ENCODE data around the gene SERPINB6. TPM values are rescaled to one million over a fixed set of nuclear protein-coding genes. Genes with fewer than 3 reads are reported as not detected.
A peak's percentile ranks its signal among the peaks of the same experiment; 100 is the strongest.
"Not testable (repeated sequence)": the region's sequence is repeated elsewhere in the genome, so short reads cannot be mapped to it uniquely, and the experiment has no call there.

The SERPINB6 gene
- total RNA-seq, 1 donor from 2014 or later, result 14.3 TPM

GRCh38 chr6:3001146-3001772, 29.9 kb upstream of the SERPINB6 start:
- FAIRE-seq, result no peak

GRCh38 chr6:2999618-3000557, 28.5 kb upstream of the SERPINB6 start, which contains the start of gene NQO2:
TSS of gene NQO2 (plus strand) at chr6:2999894. CDS start at chr6:3006553, 6,659 bp downstream.
- peak; percentile 95 to 97 for DNase-seq (ENCODE audit: low spot score in 2 of 2)
- FAIRE-seq, result no peak

More at GRCh38 chr6:3001146-3001772, 29.9 kb upstream of the SERPINB6 start:
- DNase-seq (ENCODE audit: low spot score in 2 of 2), result no peak

GRCh38 chr6:2998998-2999617, 27.7 kb upstream of the SERPINB6 start:
- DNase-seq (ENCODE audit: low spot score in 2 of 2) (peak in 1 of 2 donors; percentile 45), FAIRE-seq (no peak)

- not testable (repeated sequence) for DNase-seq (ENCODE audit: low spot score in 2 of 2)
Observed at GRCh38 chr6:2998249-2998997, 27.1 kb upstream of the SERPINB6 start.

GRCh38 chr6:2993755-2994317, 22.5 kb upstream of the SERPINB6 start:
- FAIRE-seq, result no peak
- DNase-seq (ENCODE audit: low spot score in 2 of 2), result no peak

More at GRCh38 chr6:2998249-2998997, 27.1 kb upstream of the SERPINB6 start:
- peak; percentile 71 for FAIRE-seq

- FAIRE-seq (no peak), DNase-seq (ENCODE audit: low spot score in 2 of 2) (no peak)
Observed at GRCh38 chr6:2992330-2992979, 21.1 kb upstream of the SERPINB6 start.

- DNase-seq (ENCODE audit: low spot score in 2 of 2), result no peak
- FAIRE-seq, result no peak
Observed at GRCh38 chr6:2990932-2991506, 19.7 kb upstream of the SERPINB6 start.

- FAIRE-seq (no peak), DNase-seq (ENCODE audit: low spot score in 2 of 2) (no peak)
Observed at GRCh38 chr6:2990248-2990931, 19.0 kb upstream of the SERPINB6 start.

GRCh38 chr6:2989332-2990247, 18.2 kb upstream of the SERPINB6 start:
- no peak for FAIRE-seq
- DNase-seq (ENCODE audit: low spot score in 2 of 2), result peak; percentile 53 to 77

- FAIRE-seq (no peak), DNase-seq (ENCODE audit: low spot score in 2 of 2) (peak; percentile 71 to 80)
Observed at GRCh38 chr6:2988426-2989331, 17.3 kb upstream of the SERPINB6 start.

GRCh38 chr6:2988094-2988425, 16.7 kb upstream of the SERPINB6 start:
- DNase-seq (ENCODE audit: low spot score in 2 of 2) (no peak), FAIRE-seq (no peak)

- DNase-seq (ENCODE audit: low spot score in 2 of 2), result no peak
- no peak for FAIRE-seq
Observed at GRCh38 chr6:2986722-2987221, 15.4 kb upstream of the SERPINB6 start.

- no peak for DNase-seq (ENCODE audit: low spot score in 2 of 2)
Observed at GRCh38 chr6:2984738-2985406, 13.5 kb upstream of the SERPINB6 start.

GRCh38 chr6:2982426-2983117, 11.2 kb upstream of the SERPINB6 start:
- DNase-seq (ENCODE audit: low spot score in 2 of 2) (no peak), FAIRE-seq (no peak)

More at GRCh38 chr6:2984738-2985406, 13.5 kb upstream of the SERPINB6 start:
- FAIRE-seq, result no peak

GRCh38 chr6:2980465-2980855, 9.1 kb upstream of the SERPINB6 start:
- DNase-seq (ENCODE audit: low spot score in 2 of 2), result no peak
- no peak for FAIRE-seq

Measured in frontal cortex (tissue), 4 donors.